Lower leg skin (tissue), 3 donors: Measurements from ENCODE around the gene WNK2.

Source experiments
- CTCF ChIP-seq, 3 donors: fragments of 450-650 bp; IDR thresholded peaks; one replicate each; pipeline ENCODE4 v1.5.1; 2016; ENCODE audit warnings: antibody characterized with exemption in 3 of 3, mild to moderate bottlenecking in 3 of 3, moderate library complexity in 2 of 3
- POLR2A ChIP-seq, 2 donors: fragments of 450-650 bp; IDR thresholded peaks; one replicate each; pipeline ENCODE4 v1.6.1; 2016 to 2017; ENCODE audit warnings: antibody characterized with exemption in 2 of 2, mild to moderate bottlenecking in 1 of 2, moderate library complexity in 1 of 2

- TF ChIP-seq POLR2A (IDR thresholded peaks at IDR 0.05) (no peak), CTCF (IDR thresholded peaks at IDR 0.05) (no peak)
These were observed 84.8 kb downstream of the WNK2 start for GRCh38 chr9:93268551-93269314.
